ENCODE results near the gene RPP21. TPM values are rescaled to one million over a fixed set of nuclear protein-coding genes. Genes with fewer than 3 reads are reported as not detected.

Gene RPP21
- total RNA-seq, 4 donors from 2014 or later: 61.9 to 246 (median 87.5) TPM

DNA sequence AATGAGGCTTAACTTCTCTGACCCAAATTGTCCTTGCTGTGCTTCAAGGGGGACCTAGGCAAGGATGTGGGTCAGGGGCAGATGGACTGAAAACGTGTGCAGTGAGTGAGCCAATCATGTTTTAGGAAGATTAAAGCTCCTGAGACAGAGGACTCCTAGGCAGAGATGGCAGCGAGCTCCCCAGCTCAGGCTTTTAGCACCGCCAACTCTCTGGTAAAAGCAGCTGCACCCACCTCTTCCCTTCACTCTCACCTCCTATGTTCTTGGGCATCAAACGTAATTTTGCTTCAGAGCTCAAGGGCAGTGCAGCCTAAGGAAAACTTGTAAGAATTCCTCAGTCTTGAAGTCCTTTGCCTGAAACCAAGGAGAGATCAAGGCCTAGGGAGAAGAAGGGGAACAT lies 10.3 kb downstream of the RPP21 start:
- in situ Hi-C loops (cut with MboI; ENCODE audit: low pct_ligation_motif_present in 1 of 4, low pct_unique_long_range_greater_than_20kb in 1 of 4, low sequenced_read_pairs in 3 of 4) (no loop called here), intact Hi-C loops (cut with DNase I; ENCODE audit: low total_unique reads) (loop anchor here (5.0 kb wide), 1 partner anchor 42 kb away; no protein-coding TSS in a partner anchor)
- Histone ChIP-seq H3K27me3 (peaks cover 62% of the 10 kb centered on the region), H3K27ac (no peak overlapping the region), H3K4me1 (peaks cover 0 to 11% (median 3%) of the 10 kb centered on the region in 4 donors), H3K9me3 (no peaks in the 10 kb centered on the region), H3K4me3 (no peak overlapping the region), H3K36me3 (no peaks in the 10 kb centered on the region)
- no peak for DNase-seq
- WGBS, 2 donors (ENCODE audit: low coverage in 1 of 2): 60 to 67% methylated on average over 1 to 4 of the region's 4 CpGs
- TF ChIP-seq POLR2AphosphoS5 (IDR thresholded peaks at IDR 0.05): no peak
- TF ChIP-seq POLR2A (IDR thresholded peaks at IDR 0.05): no peak
- TF ChIP-seq, protein P1, sequence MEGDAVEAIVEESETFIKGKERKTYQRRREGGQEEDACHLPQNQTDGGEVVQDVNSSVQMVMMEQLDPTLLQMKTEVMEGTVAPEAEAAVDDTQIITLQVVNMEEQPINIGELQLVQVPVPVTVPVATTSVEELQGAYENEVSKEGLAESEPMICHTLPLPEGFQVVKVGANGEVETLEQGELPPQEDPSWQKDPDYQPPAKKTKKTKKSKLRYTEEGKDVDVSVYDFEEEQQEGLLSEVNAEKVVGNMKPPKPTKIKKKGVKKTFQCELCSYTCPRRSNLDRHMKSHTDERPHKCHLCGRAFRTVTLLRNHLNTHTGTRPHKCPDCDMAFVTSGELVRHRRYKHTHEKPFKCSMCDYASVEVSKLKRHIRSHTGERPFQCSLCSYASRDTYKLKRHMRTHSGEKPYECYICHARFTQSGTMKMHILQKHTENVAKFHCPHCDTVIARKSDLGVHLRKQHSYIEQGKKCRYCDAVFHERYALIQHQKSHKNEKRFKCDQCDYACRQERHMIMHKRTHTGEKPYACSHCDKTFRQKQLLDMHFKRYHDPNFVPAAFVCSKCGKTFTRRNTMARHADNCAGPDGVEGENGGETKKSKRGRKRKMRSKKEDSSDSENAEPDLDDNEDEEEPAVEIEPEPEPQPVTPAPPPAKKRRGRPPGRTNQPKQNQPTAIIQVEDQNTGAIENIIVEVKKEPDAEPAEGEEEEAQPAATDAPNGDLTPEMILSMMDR (IDR thresholded peaks at IDR 0.05): no peak
- no peak for TF ChIP-seq EP300 (IDR thresholded peaks at IDR 0.05; ENCODE audit: low read depth)

DNA sequence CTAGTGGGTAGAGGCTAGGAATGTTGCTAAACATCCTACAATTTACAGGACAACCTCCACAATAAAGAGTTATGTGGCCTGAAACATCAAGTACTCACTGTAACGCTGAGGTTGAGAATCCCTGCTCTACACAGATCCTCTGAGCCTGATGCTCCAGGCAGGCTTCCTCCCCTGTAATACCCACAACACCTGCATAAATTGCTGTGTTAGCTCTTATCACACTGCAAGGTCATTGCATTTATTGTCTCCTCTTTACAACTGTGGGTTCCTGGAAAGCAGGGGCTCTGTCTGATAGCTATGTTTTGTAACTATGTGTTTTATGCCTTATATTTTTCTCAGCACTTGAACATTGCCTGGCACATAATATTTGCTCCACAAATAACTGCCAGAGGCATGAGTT lies 11.6 kb downstream of the RPP21 start:
- Histone ChIP-seq H3K27ac (peak overlapping the region in 2 of 4 donors; percentile 78 to 81), H3K4me3 (no peak overlapping the region), H3K9me3 (no peaks in the 10 kb centered on the region), H3K4me1 (peaks cover 0 to 11% (median 3%) of the 10 kb centered on the region in 4 donors), H3K27me3 (peaks cover 75% of the 10 kb centered on the region), H3K36me3 (no peaks in the 10 kb centered on the region)
- 25 to 71% methylated on average over 1 of the region's 1 CpG for WGBS, 2 donors (ENCODE audit: low coverage in 1 of 2)
- TF ChIP-seq POLR2A (IDR thresholded peaks at IDR 0.05) (no peak), EP300 (IDR thresholded peaks at IDR 0.05; ENCODE audit: low read depth) (no peak), POLR2AphosphoS5 (IDR thresholded peaks at IDR 0.05) (no peak)
- TF ChIP-seq, protein P1 (IDR thresholded peaks at IDR 0.05): no peak
- in situ Hi-C loops (cut with MboI; ENCODE audit: low pct_ligation_motif_present in 1 of 4, low pct_unique_long_range_greater_than_20kb in 1 of 4, low sequenced_read_pairs in 3 of 4): no loop called here
- DNase-seq: no peak
- intact Hi-C loops (cut with DNase I; ENCODE audit: low total_unique reads): loop anchor here (5.0 kb wide), 1 partner anchor 41 kb away; no protein-coding TSS in a partner anchor

DNA sequence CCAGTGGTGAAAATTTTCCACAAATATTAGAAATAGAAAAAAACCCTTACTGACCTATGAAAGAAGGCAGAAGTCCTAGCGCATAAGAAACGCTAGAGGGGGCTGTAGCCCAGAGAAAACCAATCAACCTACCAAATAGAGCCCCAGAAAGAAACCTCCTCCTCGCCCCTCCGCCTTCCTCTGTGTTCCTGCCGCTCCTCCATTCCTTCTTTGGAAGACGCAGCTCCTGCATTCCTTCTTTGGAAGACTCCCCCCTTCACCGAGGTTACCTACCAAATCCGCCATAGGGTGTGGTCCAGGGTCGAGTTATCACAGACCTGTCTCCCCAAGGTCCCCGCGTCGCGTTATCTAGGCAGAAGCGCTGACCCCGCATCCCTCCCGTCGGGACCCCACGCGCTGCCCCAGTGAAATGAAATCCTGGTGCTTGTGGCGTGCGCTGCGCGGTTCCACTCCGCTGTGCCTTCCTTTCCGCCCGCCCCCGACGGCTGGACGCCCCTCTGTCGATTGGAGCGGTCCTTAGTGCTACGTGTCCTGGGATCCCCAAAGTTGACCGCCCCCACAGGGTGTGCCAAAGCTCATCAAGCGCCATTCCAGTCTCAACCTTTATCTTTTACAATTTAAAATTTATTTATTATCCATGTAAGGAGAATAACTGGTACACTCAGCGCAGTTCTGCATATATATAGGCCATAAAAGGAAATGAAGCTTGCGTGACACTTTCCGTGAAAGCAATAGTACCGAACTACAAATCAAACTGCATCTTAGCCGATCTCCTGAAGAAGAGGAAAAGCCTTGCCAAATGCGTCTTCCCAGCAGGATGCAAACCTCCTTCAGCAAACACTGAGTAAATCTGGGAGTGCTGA lies 13.0 kb downstream of the RPP21 start:
- in situ Hi-C loops (cut with MboI; ENCODE audit: low pct_ligation_motif_present in 1 of 4, low pct_unique_long_range_greater_than_20kb in 1 of 4, low sequenced_read_pairs in 3 of 4): no loop called here
- peaks cover 83% of the 10 kb centered on the region for H3K27me3 ChIP-seq
- TF ChIP-seq POLR2AphosphoS5 (IDR thresholded peaks at IDR 0.05): no peak
- TF ChIP-seq EP300 (IDR thresholded peaks at IDR 0.05; ENCODE audit: low read depth): no peak
- no peak for TF ChIP-seq POLR2A (IDR thresholded peaks at IDR 0.05)
- TF ChIP-seq, protein P1 (IDR thresholded peaks at IDR 0.05): peak; percentile 50 to 77 (median 74)
- 9 to 17% methylated on average over 9 to 40 of the region's 40 CpGs for WGBS, 2 donors (ENCODE audit: low coverage in 1 of 2)
- H3K36me3 ChIP-seq: no peaks in the 10 kb centered on the region
- H3K4me1 ChIP-seq: peaks cover 0 to 11% (median 3%) of the 10 kb centered on the region in 4 donors
- no peaks in the 10 kb centered on the region for H3K9me3 ChIP-seq
- H3K4me3 ChIP-seq: peak overlapping the region; percentile 18 to 45 (median 21)
- intact Hi-C loops (cut with DNase I; ENCODE audit: low total_unique reads): loop anchor here (5.0 kb wide), 1 partner anchor 39 kb away; no protein-coding TSS in a partner anchor
- peak overlapping the region; percentile 55 to 81 (median 73) for H3K27ac ChIP-seq
- peak; percentile 44 for DNase-seq

DNA sequence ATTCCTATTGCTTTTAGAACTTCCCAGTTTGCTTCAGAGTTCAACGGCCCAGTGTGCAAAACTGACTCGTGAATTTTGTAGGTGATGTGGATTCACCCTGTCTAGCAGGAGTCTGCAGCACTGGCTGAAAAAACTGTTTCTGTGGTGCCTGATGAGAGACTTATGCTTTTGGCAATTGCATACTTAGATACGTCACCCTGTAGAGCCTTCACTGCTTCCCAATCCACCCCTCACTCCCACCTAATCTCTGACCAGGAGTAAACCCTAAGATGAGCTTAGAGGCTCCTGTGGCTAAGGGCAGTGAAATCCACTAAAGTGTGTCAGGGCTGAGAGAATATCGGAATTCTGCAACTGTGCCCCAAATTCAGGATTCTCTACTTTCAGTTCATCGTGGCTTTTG lies 14.3 kb downstream of the RPP21 start:
- WGBS, 2 donors (ENCODE audit: low coverage in 1 of 2): 40 to 58% methylated on average over 2 to 5 of the region's 5 CpGs
- no peak for DNase-seq
- Histone ChIP-seq H3K4me3 (no peak overlapping the region), H3K27ac (no peak overlapping the region), H3K9me3 (no peaks in the 10 kb centered on the region), H3K36me3 (no peaks in the 10 kb centered on the region), H3K27me3 (peaks cover 84% of the 10 kb centered on the region), H3K4me1 (peaks cover 0 to 11% (median 3%) of the 10 kb centered on the region in 4 donors)
- in situ Hi-C loops (cut with MboI; ENCODE audit: low pct_ligation_motif_present in 1 of 4, low pct_unique_long_range_greater_than_20kb in 1 of 4, low sequenced_read_pairs in 3 of 4): no loop called here
- intact Hi-C loops (cut with DNase I; ENCODE audit: low total_unique reads): loop anchor here (5.0 kb wide), 1 partner anchor 38 kb away; no protein-coding TSS in a partner anchor
- no peak for TF ChIP-seq POLR2A (IDR thresholded peaks at IDR 0.05)
- no peak for TF ChIP-seq POLR2AphosphoS5 (IDR thresholded peaks at IDR 0.05)
- no peak for TF ChIP-seq EP300 (IDR thresholded peaks at IDR 0.05; ENCODE audit: low read depth)
- TF ChIP-seq, protein P1 (IDR thresholded peaks at IDR 0.05): no peak

Measured in transverse colon (tissue), 4 donors.